ENCODE measurements around the gene OTOP1.
"Not testable (repeated sequence)": the region's sequence is repeated elsewhere in the genome, so short reads cannot be mapped to it uniquely, and the experiment has no call there.

OTOP1 gene

GRCh38 chr4:4145622-4146021 is 81.1 kb downstream of the OTOP1 start:
- POLR2A ChIA-PET; DNase-seq (ENCODE audit: extremely low spot score); CTCF ChIA-PET: not testable (repeated sequence)

GRCh38 chr4:4143376-4143775 is 83.4 kb downstream of the OTOP1 start:
- POLR2A ChIA-PET; CTCF ChIA-PET; DNase-seq (ENCODE audit: extremely low spot score): not testable (repeated sequence)

GRCh38 chr4:4142679-4143078 is 84.0 kb downstream of the OTOP1 start:
- CTCF ChIA-PET; DNase-seq (ENCODE audit: extremely low spot score); POLR2A ChIA-PET: not testable (repeated sequence)

GRCh38 chr4:4141186-4141585 is 85.5 kb downstream of the OTOP1 start:
- CTCF ChIA-PET; POLR2A ChIA-PET; DNase-seq (ENCODE audit: extremely low spot score): not testable (repeated sequence)
